Thoracic aorta (tissue), 2 donors: ENCODE results near the gene SLC2A4RG. TPM values are rescaled to one million over a fixed set of nuclear protein-coding genes. Genes with fewer than 3 reads are reported as not detected.

Experiments
- ATAC-seq: fragments of 150-250 bp; one replicate; pipeline ENCODE4 v1.8.0; 2017; ENCODE audit warnings: low read depth; ENCODE audit not compliant: insufficient number of reproducible peaks, low FRiP score
- DNase-seq: peaks from one replicate; pipeline ENCODE4 v3.0.0-alpha.2; 2020; ENCODE audit warnings: low spot score
- H3K27ac ChIP-seq, 2 donors: fragments of 200-600 bp; sonication (generic); 1 replicate in 1 of 2; 2 replicates in 1 of 2; pipeline ENCODE4 v1.5.1; 2016; ENCODE audit warnings: mild to moderate bottlenecking in 2 of 2, moderate library complexity in 2 of 2
- H3K27me3 ChIP-seq: fragments of 200-600 bp; sonication (generic); replicated peaks from 2 replicates; pipeline ENCODE4 v1.6.0; 2016; ENCODE audit warnings: mild to moderate bottlenecking; ENCODE audit not compliant: insufficient read depth
- H3K36me3 ChIP-seq: fragments of 200-600 bp; sonication (generic); one replicate; pipeline ENCODE4 v1.5.1; 2016
- H3K4me1 ChIP-seq, 2 donors: fragments of 200-600 bp; sonication (generic); 1 replicate in 1 of 2; 2 replicates in 1 of 2; pipeline versions ENCODE4 v1.5.1 to v1.6.0; 2016; ENCODE audit warnings: low read depth in 2 of 2, mild to moderate bottlenecking in 1 of 2; ENCODE audit not compliant: control insufficient read depth in 1 of 2
- H3K4me3 ChIP-seq: fragments of 200-600 bp; sonication (generic); 2 replicates; pipeline ENCODE4 v1.5.1; 2016; ENCODE audit warnings: mild to moderate bottlenecking
- H3K9me3 ChIP-seq: fragments of 200-600 bp; sonication (generic); 2 replicates; pipeline ENCODE4 v1.5.1; 2016
- CTCF ChIP-seq: fragments of 200-600 bp; sonication (generic); IDR thresholded peaks from one replicate; pipeline ENCODE4 v1.5.1; 2019; ENCODE audit warnings: antibody characterized with exemption
- total RNA-seq, 2 donors: library from RNA; depleted of rRNA; stranded (reverse); fragments of >200 nt; gene quantifications; one replicate each; pipeline versions ENCODE4 v1.1.0 to v1.2.3, GENCODE V29; 2016

The SLC2A4RG gene
- total RNA-seq, 2 donors from 2014 or later, result 36.2 to 103 TPM

- Histone ChIP-seq H3K9me3 (no peaks in the 10 kb centered on the region), H3K27me3 (no peaks in the 10 kb centered on the region), H3K27ac (no peak overlapping the region), H3K36me3 (no peaks in the 10 kb centered on the region), H3K4me3 (no peak overlapping the region), H3K4me1 (no peaks in the 10 kb centered on the region)
- no peak for TF ChIP-seq CTCF
- ATAC-seq, result no peak
- no peak for DNase-seq
These were observed 12.1 kb downstream of the SLC2A4RG start for GRCh38 chr20:63751471-63752271.

DNA sequence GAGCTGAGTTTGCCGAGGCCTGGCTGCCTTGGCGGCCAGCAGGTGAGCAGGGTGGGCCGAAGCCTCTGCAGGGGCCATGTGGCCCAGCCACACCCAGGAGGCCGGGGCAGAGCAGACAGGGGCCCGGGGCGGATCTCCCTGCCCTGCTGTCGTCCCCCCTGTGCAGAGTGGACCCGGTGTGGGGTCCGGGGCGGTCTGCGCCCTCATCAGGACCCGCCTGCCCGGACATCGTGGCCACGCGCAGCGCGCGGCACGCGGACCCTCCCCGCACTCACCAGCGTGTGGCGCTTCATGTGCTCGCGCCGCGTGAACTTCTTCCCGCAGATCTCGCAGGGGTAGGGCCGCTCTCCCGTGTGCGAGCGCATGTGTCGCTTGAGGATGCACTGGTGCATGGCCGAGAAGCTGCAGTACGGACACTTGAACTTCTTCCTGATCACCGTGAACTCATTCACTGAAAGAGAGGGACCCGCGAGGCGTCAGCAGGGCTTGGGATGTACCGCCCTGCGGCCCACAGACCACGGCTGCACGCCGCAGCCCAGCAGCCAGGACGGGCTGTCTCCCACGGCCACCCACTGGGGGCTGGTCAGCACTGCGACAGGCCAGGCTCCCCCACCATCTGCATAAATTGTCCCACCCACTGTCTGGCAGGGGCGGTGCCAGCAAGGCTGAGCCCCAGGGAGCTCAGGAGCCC is 13.0 kb downstream of the SLC2A4RG start:
- DNase-seq, result no peak
- Histone ChIP-seq H3K36me3 (no peaks in the 10 kb centered on the region), H3K27ac (no peak overlapping the region), H3K9me3 (no peaks in the 10 kb centered on the region), H3K4me1 (no peaks in the 10 kb centered on the region), H3K27me3 (no peaks in the 10 kb centered on the region), H3K4me3 (no peak overlapping the region)
- no peak for ATAC-seq
- no peak for TF ChIP-seq CTCF

DNA sequence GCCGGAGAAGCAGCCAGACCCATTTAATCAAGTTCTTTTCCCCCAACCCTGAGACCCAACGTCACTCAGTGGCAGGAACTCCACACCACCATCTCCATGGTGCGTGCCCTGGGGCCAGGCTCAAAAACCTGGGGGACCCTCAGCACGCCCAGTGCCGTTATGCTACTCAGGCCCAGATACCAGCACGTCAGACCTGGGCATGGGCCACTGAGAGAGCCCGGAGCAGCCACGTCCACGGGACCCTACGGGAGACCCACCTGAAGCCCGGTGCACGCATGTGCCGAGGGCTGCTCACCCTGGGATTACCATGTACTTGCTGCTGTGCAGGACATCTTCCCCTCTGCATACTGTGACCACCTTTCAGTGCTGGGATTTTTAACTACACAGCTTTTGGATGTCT is 13.8 kb downstream of the SLC2A4RG start:
- no peaks in the 10 kb centered on the region for H3K4me1 ChIP-seq
- no peak for DNase-seq
- H3K27me3 ChIP-seq, result no peaks in the 10 kb centered on the region
- no peaks in the 10 kb centered on the region for H3K9me3 ChIP-seq
- TF ChIP-seq CTCF, result no peak
- no peak overlapping the region for H3K4me3 ChIP-seq
- no peaks in the 10 kb centered on the region for H3K36me3 ChIP-seq
- H3K27ac ChIP-seq, result no peak overlapping the region
- no peak for ATAC-seq

DNA sequence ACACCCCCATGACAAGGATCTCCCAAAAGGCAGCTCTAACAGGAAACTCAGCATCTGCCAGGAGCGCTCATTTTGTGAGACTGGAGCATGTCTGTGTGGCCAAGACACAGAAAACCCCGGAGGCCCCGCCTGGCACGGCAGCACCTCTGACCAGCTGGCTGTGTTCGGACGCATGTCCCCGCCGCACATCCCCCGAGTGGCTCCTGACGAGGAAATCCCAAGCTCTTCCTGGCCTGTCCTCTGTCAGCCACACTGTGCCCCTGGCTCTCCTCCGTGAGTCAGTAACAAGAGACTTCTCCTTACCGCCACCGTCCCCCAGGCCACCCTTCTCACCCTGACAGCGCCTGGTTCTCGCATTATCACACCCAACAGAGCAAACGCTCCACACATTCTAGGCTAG is 14.4 kb downstream of the SLC2A4RG start:
- DNase-seq (no peak), ATAC-seq (no peak)
- no peak overlapping the region for H3K4me3 ChIP-seq
- no peak overlapping the region for H3K27ac ChIP-seq
- TF ChIP-seq CTCF, result no peak
- no peaks in the 10 kb centered on the region for H3K36me3 ChIP-seq
- no peaks in the 10 kb centered on the region for H3K4me1 ChIP-seq
- H3K9me3 ChIP-seq, result no peaks in the 10 kb centered on the region
- no peaks in the 10 kb centered on the region for H3K27me3 ChIP-seq

- Histone ChIP-seq H3K27ac (no peak overlapping the region), H3K4me3 (no peak overlapping the region), H3K4me1 (no peaks in the 10 kb centered on the region), H3K27me3 (no peaks in the 10 kb centered on the region), H3K36me3 (no peaks in the 10 kb centered on the region), H3K9me3 (no peaks in the 10 kb centered on the region)
- DNase-seq, result no peak
- no peak for ATAC-seq
- no peak for TF ChIP-seq CTCF
These were observed 16.5 kb downstream of the SLC2A4RG start for GRCh38 chr20:63755933-63756647.
